ENCODE results near the gene TEX38. TPM values are rescaled to one million over a fixed set of nuclear protein-coding genes. Genes with fewer than 3 reads are reported as not detected.

The TEX38 gene
- total RNA-seq, 1 experiment from 2014 or later = not detected

DNA sequence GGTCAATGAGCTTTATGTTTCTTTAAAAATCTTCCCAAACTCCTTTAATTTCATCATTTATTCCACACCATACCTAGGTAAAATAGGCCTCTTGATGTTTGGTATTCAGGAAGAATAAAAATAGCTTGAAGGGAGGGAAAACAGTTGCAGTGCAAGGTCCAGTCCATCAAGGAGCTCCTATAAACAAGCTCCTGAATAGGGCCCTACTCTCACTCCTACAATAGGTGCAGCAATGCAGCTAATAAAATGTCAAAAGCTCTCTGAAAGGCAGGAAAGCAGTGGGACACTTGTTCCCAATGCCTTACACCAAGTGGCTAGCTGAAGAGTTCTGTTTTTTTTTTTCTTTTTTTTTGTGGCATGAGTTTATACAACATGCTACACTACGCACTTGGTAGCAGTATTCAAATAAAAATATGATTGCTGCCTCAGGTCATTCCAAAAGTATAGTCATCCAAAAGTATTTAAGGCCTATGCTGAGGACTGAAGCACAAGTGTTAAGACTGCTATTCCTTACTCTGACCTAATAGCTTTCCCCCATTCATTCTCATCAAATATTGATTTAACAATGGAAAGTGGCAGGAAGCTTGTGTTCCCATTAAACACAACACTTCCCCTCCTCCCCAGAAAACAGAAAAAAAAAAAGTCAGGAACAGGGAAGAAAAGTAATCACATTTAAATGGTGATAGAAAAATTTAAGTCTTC is 9.8 kb downstream of the TEX38 start:
- POLR2A ChIA-PET = no interaction called here
- Histone ChIP-seq H3K9me3 (ENCODE audit: control insufficient read depth, insufficient read depth, low read depth, low read length) (no peaks in the 10 kb centered on the region), H3K27me3 (ENCODE audit: control insufficient read depth, insufficient read depth, low read length) (no peaks in the 10 kb centered on the region), H3K27ac (ENCODE audit: low read length) (no peak overlapping the region), H3K4me1 (ENCODE audit: control insufficient read depth, insufficient read depth, low read length) (no peaks in the 10 kb centered on the region), H3K36me3 (ENCODE audit: control insufficient read depth, insufficient read depth, low read length) (peaks cover 39% of the 10 kb centered on the region), H3K4me3 (ENCODE audit: low read depth in 2 of 2, low read length in 2 of 2) (no peak overlapping the region)
- ATAC-seq = no peak
- intact Hi-C loops (cut with micrococcal nuclease; ENCODE audit: unreplicated experiment) = no loop called here
- DNase-seq (ENCODE audit: low read depth, low spot score) = no peak
- CTCF ChIA-PET = no interaction called here
- TF ChIP-seq POLR2AphosphoS5 (IDR thresholded peaks at IDR 0.05; ENCODE audit: low read depth, low read length) = no peak
- TF ChIP-seq SIN3A (IDR thresholded peaks at IDR 0.05; ENCODE audit: borderline replicate concordance, insufficient read depth, low read depth, low read length) = no peak
- TF ChIP-seq, protein P1, sequence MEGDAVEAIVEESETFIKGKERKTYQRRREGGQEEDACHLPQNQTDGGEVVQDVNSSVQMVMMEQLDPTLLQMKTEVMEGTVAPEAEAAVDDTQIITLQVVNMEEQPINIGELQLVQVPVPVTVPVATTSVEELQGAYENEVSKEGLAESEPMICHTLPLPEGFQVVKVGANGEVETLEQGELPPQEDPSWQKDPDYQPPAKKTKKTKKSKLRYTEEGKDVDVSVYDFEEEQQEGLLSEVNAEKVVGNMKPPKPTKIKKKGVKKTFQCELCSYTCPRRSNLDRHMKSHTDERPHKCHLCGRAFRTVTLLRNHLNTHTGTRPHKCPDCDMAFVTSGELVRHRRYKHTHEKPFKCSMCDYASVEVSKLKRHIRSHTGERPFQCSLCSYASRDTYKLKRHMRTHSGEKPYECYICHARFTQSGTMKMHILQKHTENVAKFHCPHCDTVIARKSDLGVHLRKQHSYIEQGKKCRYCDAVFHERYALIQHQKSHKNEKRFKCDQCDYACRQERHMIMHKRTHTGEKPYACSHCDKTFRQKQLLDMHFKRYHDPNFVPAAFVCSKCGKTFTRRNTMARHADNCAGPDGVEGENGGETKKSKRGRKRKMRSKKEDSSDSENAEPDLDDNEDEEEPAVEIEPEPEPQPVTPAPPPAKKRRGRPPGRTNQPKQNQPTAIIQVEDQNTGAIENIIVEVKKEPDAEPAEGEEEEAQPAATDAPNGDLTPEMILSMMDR (IDR thresholded peaks at IDR 0.05) = no peak
- TF ChIP-seq REST (IDR thresholded peaks at IDR 0.05; ENCODE audit: insufficient read depth in 1 of 2, low read depth in 2 of 2, low read length in 1 of 2) = no peak
- TF ChIP-seq TCF7L2 (IDR thresholded peaks at IDR 0.05; ENCODE audit: low read depth, low read length) = no peak
- in situ Hi-C loops (cut with HindIII; ENCODE audit: low pct_unique_long_range_greater_than_20kb, low sequenced_read_pairs) = no loop called here
- no TSS peak for BruUV-seq (replicated peaks)

DNA sequence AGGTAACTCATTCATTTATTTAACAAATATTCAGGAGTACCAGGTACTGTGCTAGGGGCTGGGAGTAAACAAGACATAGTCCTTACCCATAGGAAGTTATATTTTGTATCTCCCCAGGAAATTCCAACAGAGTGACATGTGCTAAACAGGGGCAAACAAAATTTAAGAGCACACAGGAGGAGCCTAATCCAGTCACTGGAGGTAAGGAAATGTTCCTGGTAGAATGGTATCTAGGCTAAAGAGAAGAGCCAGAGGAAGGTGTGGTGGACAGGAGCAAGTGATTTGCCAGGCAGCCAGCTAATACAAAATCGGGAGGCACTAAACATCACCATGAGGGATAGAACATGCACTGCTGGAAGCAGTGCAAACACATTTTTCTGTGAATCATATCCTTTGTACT is 10.4 kb downstream of the TEX38 start:
- BruUV-seq (replicated peaks) = no TSS peak
- no peak overlapping the region for H3K27ac ChIP-seq (ENCODE audit: low read length)

More for the DNA sequence above, 10.4 kb downstream of the TEX38 start:
- DNase-seq (ENCODE audit: low read depth, low spot score) (no peak), ATAC-seq (no peak)
- Histone ChIP-seq H3K36me3 (ENCODE audit: control insufficient read depth, insufficient read depth, low read length) (peaks cover 40% of the 10 kb centered on the region), H3K9me3 (ENCODE audit: control insufficient read depth, insufficient read depth, low read depth, low read length) (no peaks in the 10 kb centered on the region), H3K4me3 (ENCODE audit: low read depth in 2 of 2, low read length in 2 of 2) (no peak overlapping the region), H3K27me3 (ENCODE audit: control insufficient read depth, insufficient read depth, low read length) (no peaks in the 10 kb centered on the region), H3K4me1 (ENCODE audit: control insufficient read depth, insufficient read depth, low read length) (no peaks in the 10 kb centered on the region)
- ChIA-PET POLR2A (no interaction called here), CTCF (no interaction called here)
- in situ Hi-C loops (cut with HindIII; ENCODE audit: low pct_unique_long_range_greater_than_20kb, low sequenced_read_pairs) = no loop called here
- TF ChIP-seq, protein P1 (IDR thresholded peaks at IDR 0.05) = no peak
- TF ChIP-seq SIN3A (IDR thresholded peaks at IDR 0.05; ENCODE audit: borderline replicate concordance, insufficient read depth, low read depth, low read length) = no peak
- TF ChIP-seq TCF7L2 (IDR thresholded peaks at IDR 0.05; ENCODE audit: low read depth, low read length) = no peak
- no peak for TF ChIP-seq REST (IDR thresholded peaks at IDR 0.05; ENCODE audit: insufficient read depth in 1 of 2, low read depth in 2 of 2, low read length in 1 of 2)
- no peak for TF ChIP-seq POLR2AphosphoS5 (IDR thresholded peaks at IDR 0.05; ENCODE audit: low read depth, low read length)
- intact Hi-C loops (cut with micrococcal nuclease; ENCODE audit: unreplicated experiment) = no loop called here

Measured in Panc1 (cell line).